DMS114 treated with DMSO at 0.1 percent for 48 hours (cell line): Measurements from ENCODE around the gene CCNC.

Source experiments
- DNase-seq: peaks from one replicate; lab custom pipeline; 2025; ENCODE audit not compliant: unreplicated experiment; lab: John Stamatoyannopoulos, UW

Gene CCNC

GRCh38 chr6:99550046-99550748 is 18.3 kb downstream of the CCNC start:
- no peak for DNase-seq

GRCh38 chr6:99548706-99549105 is 19.8 kb downstream of the CCNC start:
- no peak for DNase-seq

GRCh38 chr6:99547526-99547925 is 20.9 kb downstream of the CCNC start:
- DNase-seq, result no peak

- DNase-seq, result no peak
Observed at GRCh38 chr6:99545442-99545841, 23.0 kb downstream of the CCNC start.

- DNase-seq, result no peak
Observed at GRCh38 chr6:99543968-99544367, 24.5 kb downstream of the CCNC start.

GRCh38 chr6:99530627-99531026 is 37.8 kb downstream of the CCNC start:
- no peak for DNase-seq

GRCh38 chr6:99522531-99522930 is 45.9 kb downstream of the CCNC start:
- no peak for DNase-seq

- peak; percentile 49 for DNase-seq
Observed at GRCh38 chr6:99521633-99522151, 46.8 kb downstream of the CCNC start.

GRCh38 chr6:99520855-99521632 is 47.4 kb downstream of the CCNC start:
- peak; percentile 79 for DNase-seq

- no peak for DNase-seq
Observed at GRCh38 chr6:99519446-99519845, 49.0 kb downstream of the CCNC start.

GRCh38 chr6:99514089-99514488 is 54.4 kb downstream of the CCNC start:
- no peak for DNase-seq

GRCh38 chr6:99512033-99512432 is 56.4 kb downstream of the CCNC start:
- no peak for DNase-seq

- DNase-seq, result no peak
Observed at GRCh38 chr6:99507648-99508047, 60.8 kb downstream of the CCNC start.

- no peak for DNase-seq
Observed at GRCh38 chr6:99501762-99502161, 66.7 kb downstream of the CCNC start.

- DNase-seq, result no peak
Observed at GRCh38 chr6:99498421-99498820, 70.0 kb downstream of the CCNC start.

- DNase-seq, result no peak
Observed at GRCh38 chr6:99495466-99495865, 73.0 kb downstream of the CCNC start.
